Activated CD8-positive, alpha-beta memory T cell treated with anti-CD3 and anti-CD28 coated beads, Interleukin-2, amount 50 U/mL, for 4 hours (primary cell): ENCODE measurements around the gene TERT.
"Not testable (repeated sequence)": the region's sequence is repeated elsewhere in the genome, so short reads cannot be mapped to it uniquely, and the experiment has no call there.

Source experiments
- DNase-seq: peaks from one replicate; pipeline ENCODE4 v3.0.0-alpha.2; 2020

TERT gene

GRCh38 chr5:1293416-1294205, 1.3 kb downstream of the TERT start:
- no peak for DNase-seq

- no peak for DNase-seq
Measured at GRCh38 chr5:1292846-1293415, 1.9 kb downstream of the TERT start.

GRCh38 chr5:1292139-1292538, 2.7 kb downstream of the TERT start:
- DNase-seq = no peak

- no peak for DNase-seq
Measured at GRCh38 chr5:1291611-1292080, 3.2 kb downstream of the TERT start.

- not testable (repeated sequence) for DNase-seq
Measured at GRCh38 chr5:1290956-1291355, 3.9 kb downstream of the TERT start.

- not testable (repeated sequence) for DNase-seq
Measured at GRCh38 chr5:1289559-1289958, 5.3 kb downstream of the TERT start.

GRCh38 chr5:1288439-1289335, 6.2 kb downstream of the TERT start:
- DNase-seq = no peak

GRCh38 chr5:1285883-1286291, 9.0 kb downstream of the TERT start:
- DNase-seq = no peak

- no peak for DNase-seq
Measured at GRCh38 chr5:1285141-1285540, 9.7 kb downstream of the TERT start.

- not testable (repeated sequence) for DNase-seq
Measured at GRCh38 chr5:1284336-1284970, 10.4 kb downstream of the TERT start.

- not testable (repeated sequence) for DNase-seq
Measured at GRCh38 chr5:1283729-1284041, 11.2 kb downstream of the TERT start.

GRCh38 chr5:1282993-1283728, 11.7 kb downstream of the TERT start:
- DNase-seq = not testable (repeated sequence)

- no peak for DNase-seq
Measured at GRCh38 chr5:1282131-1282992, 12.5 kb downstream of the TERT start.

GRCh38 chr5:1281038-1281882, 13.6 kb downstream of the TERT start:
- no peak for DNase-seq

- DNase-seq = no peak
Measured at GRCh38 chr5:1280177-1281037, 14.5 kb downstream of the TERT start.

- DNase-seq = peak; percentile 11
Measured at GRCh38 chr5:1279443-1280151, 15.3 kb downstream of the TERT start.

- peak; percentile 12 for DNase-seq
Measured at GRCh38 chr5:1278656-1279442, 16.0 kb downstream of the TERT start.

- peak; percentile 3 for DNase-seq
Measured at GRCh38 chr5:1278216-1278615, 16.7 kb downstream of the TERT start.
